HL-60 (cell line): ENCODE results near the gene IQGAP2.

Experiments used
- DNase-seq, 2 experiments: peaks; one replicate each; pipeline ENCODE4 v3.0.0-alpha.2; 2010 to 2020; ENCODE audit warnings: low read depth in 1 of 2, low spot score in 1 of 2
- H3K27ac ChIP-seq: fragments of 250-450 bp; sonication (Bioruptor Pico); replicated peaks from 2 replicates; pipeline ENCODE4 v1.5.1; 2020; ENCODE audit warnings: mild to moderate bottlenecking, moderate library complexity
- H3K27me3 ChIP-seq: fragments of 250-450 bp; sonication (Bioruptor Pico); 2 replicates; pipeline ENCODE4 v1.5.1; 2021; ENCODE audit warnings: mild to moderate bottlenecking, moderate library complexity; ENCODE audit not compliant: insufficient read depth, poor library complexity, severe bottlenecking
- H3K4me3 ChIP-seq: replicated peaks from 2 replicates; pipeline ENCODE4 v1.5.1; 2011; ENCODE audit warnings: mild to moderate bottlenecking, control low read depth, low read length; ENCODE audit not compliant: insufficient read depth
- CTCF ChIP-seq: IDR thresholded peaks from one replicate; pipeline ENCODE4 v1.5.1; 2011; ENCODE audit warnings: low read length, control low read depth, inconsistent platforms; ENCODE audit not compliant: insufficient read depth
- GABPA ChIP-seq: IDR thresholded peaks from 2 replicates; pipeline ENCODE4 v1.6.1; 2012; ENCODE audit warnings: low read depth
- POLR2AphosphoS5 ChIP-seq: IDR thresholded peaks from 2 replicates; pipeline ENCODE4 v1.6.1; 2012; ENCODE audit warnings: low read depth
- REST ChIP-seq: IDR thresholded peaks from 2 replicates; pipeline ENCODE4 v1.6.1; 2012; ENCODE audit warnings: low read depth; ENCODE audit not compliant: insufficient replicate concordance
- SPI1 ChIP-seq: IDR thresholded peaks from 2 replicates; pipeline ENCODE4 v1.6.1; 2012; ENCODE audit warnings: low read depth, mild to moderate bottlenecking, borderline replicate concordance

Gene IQGAP2

GRCh38 chr5:76513476-76513875 lies 110.4 kb downstream of the IQGAP2 start:
- DNase-seq = no peak
- Histone ChIP-seq H3K27ac (no peak overlapping the region), H3K27me3 (no peaks in the 10 kb centered on the region), H3K4me3 (no peak overlapping the region)
- no peak for TF ChIP-seq CTCF
- no peak for TF ChIP-seq SPI1
- TF ChIP-seq GABPA = no peak
- TF ChIP-seq REST = no peak
- no peak for TF ChIP-seq POLR2AphosphoS5

- H3K27ac ChIP-seq = no peak overlapping the region
- H3K4me3 ChIP-seq = no peak overlapping the region
- DNase-seq = no peak
- TF ChIP-seq REST (no peak), GABPA (no peak), POLR2AphosphoS5 (no peak), SPI1 (no peak), CTCF (no peak)
- no peaks in the 10 kb centered on the region for H3K27me3 ChIP-seq
Measured at GRCh38 chr5:76514292-76514691, 111.2 kb downstream of the IQGAP2 start.

- Histone ChIP-seq H3K4me3 (no peak overlapping the region), H3K27ac (no peak overlapping the region), H3K27me3 (no peaks in the 10 kb centered on the region)
- DNase-seq = no peak
- TF ChIP-seq GABPA (no peak), REST (no peak), SPI1 (no peak), CTCF (no peak)
Measured at GRCh38 chr5:76514713-76515112, 111.6 kb downstream of the IQGAP2 start.
